Mesendoderm (in vitro differentiated cells): ENCODE results near the gene SP8.

ENCODE experiments used
- DNase-seq: peaks from one replicate; pipeline ENCODE4 v3.0.0; 2013
- H2AK5ac ChIP-seq: 2 replicates; pipeline ENCODE4 v1.6.1; 2013; ENCODE audit warnings: low read length, inconsistent platforms
- H2BK120ac ChIP-seq: 2 replicates; pipeline ENCODE4 v1.6.1; 2013; ENCODE audit warnings: low read depth, mild to moderate bottlenecking, low read length, moderate library complexity, mixed read lengths
- H2BK15ac ChIP-seq: replicated peaks from 2 replicates; pipeline ENCODE4 v1.6.1; 2013; ENCODE audit warnings: low read depth, mild to moderate bottlenecking, moderate library complexity
- H2BK5ac ChIP-seq: 2 replicates; pipeline ENCODE4 v1.6.1; 2013; ENCODE audit warnings: low read length, inconsistent platforms
- H3K18ac ChIP-seq: 2 replicates; pipeline ENCODE4 v1.6.1; 2013; ENCODE audit warnings: mild to moderate bottlenecking, low read length, mixed read lengths
- H3K23ac ChIP-seq: one replicate; pipeline ENCODE4 v1.6.1; 2013; ENCODE audit warnings: low read length
- H3K27ac ChIP-seq: 2 replicates; pipeline ENCODE4 v1.5.1; 2013; ENCODE audit warnings: low read depth, mild to moderate bottlenecking, inconsistent platforms, low read length, moderate library complexity
- H3K27me3 ChIP-seq: 2 replicates; pipeline ENCODE4 v1.6.1; 2013; ENCODE audit warnings: low read length, control low read depth, mild to moderate bottlenecking, inconsistent platforms; ENCODE audit not compliant: insufficient read depth, poor library complexity
- H3K36me3 ChIP-seq: 2 replicates; pipeline ENCODE4 v1.6.1; 2013; ENCODE audit warnings: low read length, inconsistent platforms; ENCODE audit not compliant: control insufficient read depth, insufficient read depth
- H3K4ac ChIP-seq: one replicate; pipeline ENCODE4 v1.6.1; 2013; ENCODE audit warnings: low read depth, mild to moderate bottlenecking, low read length, moderate library complexity
- H3K4me1 ChIP-seq: 2 replicates; pipeline ENCODE4 v1.6.1; 2013; ENCODE audit warnings: low read depth, low read length, inconsistent platforms; ENCODE audit not compliant: control insufficient read depth
- H3K4me2 ChIP-seq: 2 replicates; pipeline ENCODE4 v1.6.1; 2013; ENCODE audit warnings: low read length
- H3K4me3 ChIP-seq: 2 replicates; pipeline ENCODE4 v1.5.1; 2013; ENCODE audit warnings: mild to moderate bottlenecking, low read length
- H3K56ac ChIP-seq: one replicate; pipeline ENCODE4 v1.6.1; 2013; ENCODE audit warnings: low read length
- H3K79me1 ChIP-seq: 2 replicates; pipeline ENCODE4 v1.6.1; 2013; ENCODE audit warnings: low read length, inconsistent platforms
- H3K79me2 ChIP-seq: 2 replicates; pipeline ENCODE4 v1.6.1; 2013; ENCODE audit warnings: mild to moderate bottlenecking, low read length; ENCODE audit not compliant: control insufficient read depth, insufficient read depth
- H3K9ac ChIP-seq: 2 replicates; pipeline ENCODE4 v1.6.1; 2013; ENCODE audit warnings: low read length, inconsistent platforms
- H4K5ac ChIP-seq: one replicate; pipeline ENCODE4 v1.6.1; 2013; ENCODE audit warnings: low read length
- H4K8ac ChIP-seq: one replicate; pipeline ENCODE4 v1.6.1; 2013; ENCODE audit warnings: low read depth, mild to moderate bottlenecking, control low read depth, low read length, moderate library complexity
- WGBS: extraction: QIAGEN DNeasy Blood & Tissue Kit; methylation state at CpG from one replicate; pipeline ENCODE4 v1.1.7; 2013; ENCODE audit warnings: low lambda C conversion rate, missing lambda C conversion rate; ENCODE audit not compliant: insufficient coverage; ENCODE audit errors: extremely low coverage; 5-methylcytosine and 5-hydroxymethylcytosine counted together

SP8 gene

DNA sequence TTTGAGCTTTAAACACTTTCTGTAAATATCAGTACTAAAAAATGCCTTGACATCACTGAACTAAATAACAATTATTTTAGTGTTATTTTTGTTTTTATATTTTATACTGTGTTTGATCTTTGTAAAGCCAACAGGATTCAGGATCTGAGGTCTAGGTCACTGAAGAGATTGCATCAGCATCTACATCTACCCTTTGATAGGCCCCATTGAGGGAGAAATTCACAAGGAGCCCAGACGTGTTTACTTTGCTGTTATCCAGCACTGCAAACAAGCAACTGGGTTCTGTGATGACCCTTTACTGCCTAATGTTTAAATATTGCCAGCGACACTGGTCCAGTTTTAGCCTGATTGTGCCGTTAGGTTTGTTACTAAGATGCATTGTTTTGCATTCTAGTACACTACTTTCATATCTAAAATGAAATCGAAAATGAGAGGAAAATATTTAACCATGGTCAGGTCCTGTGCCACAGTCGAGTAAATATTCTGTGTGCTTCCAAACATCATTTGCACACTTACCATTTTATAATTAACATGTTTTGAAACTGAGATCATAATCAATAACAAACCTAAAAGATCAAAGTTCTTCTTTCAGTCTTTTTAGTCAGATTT, 48.7 kb downstream of the SP8 start:
- H3K4me1 ChIP-seq: peaks cover 9% of the 10 kb centered on the region
- no peak overlapping the region for H3K18ac ChIP-seq
- H3K23ac ChIP-seq: no peak overlapping the region
- H2BK15ac ChIP-seq: no peak overlapping the region
- peak; percentile 47 for DNase-seq
- H3K79me2 ChIP-seq: no peaks in the 10 kb centered on the region
- H2BK5ac ChIP-seq: peak overlapping the region; percentile 58
- no peaks in the 10 kb centered on the region for H3K79me1 ChIP-seq
- no peak overlapping the region for H4K5ac ChIP-seq
- no peak overlapping the region for H3K4ac ChIP-seq
- H3K56ac ChIP-seq: peak overlapping the region; percentile 56
- H3K27ac ChIP-seq: no peak overlapping the region
- no peak overlapping the region for H3K4me3 ChIP-seq
- no peak overlapping the region for H4K8ac ChIP-seq
- no peak overlapping the region for H3K4me2 ChIP-seq
- no peaks in the 10 kb centered on the region for H3K27me3 ChIP-seq
- H2AK5ac ChIP-seq: no peak overlapping the region
- H3K9ac ChIP-seq: no peak overlapping the region
- H3K36me3 ChIP-seq: no peaks in the 10 kb centered on the region
- WGBS: no CpG with 5 or more reads among the region's 5 CpGs
- no peak overlapping the region for H2BK120ac ChIP-seq

- Histone ChIP-seq H2BK15ac (peak overlapping the region; percentile 74), H3K36me3 (no peaks in the 10 kb centered on the region), H3K4me3 (no peak overlapping the region), H3K79me2 (no peaks in the 10 kb centered on the region), H2BK120ac (peak overlapping the region; percentile 23), H3K9ac (no peak overlapping the region), H2BK5ac (peak overlapping the region; percentile 95), H3K4ac (no peak overlapping the region), H4K5ac (peak overlapping the region; percentile 78), H3K27me3 (no peaks in the 10 kb centered on the region), H3K79me1 (no peaks in the 10 kb centered on the region), H3K56ac (peak overlapping the region; percentile 12), H3K27ac (peak overlapping the region; percentile 92), H3K18ac (peak overlapping the region; percentile 80), H2AK5ac (no peak overlapping the region), H3K4me2 (no peak overlapping the region), H4K8ac (no peak overlapping the region), H3K23ac (no peak overlapping the region), H3K4me1 (peaks cover 9% of the 10 kb centered on the region)
- WGBS: no CpG with 5 or more reads among the region's 4 CpGs
- peak; percentile 90 for DNase-seq
These were observed 51.2 kb downstream of the SP8 start for GRCh38 chr7:20735346-20736065.
